ENCODE results near the gene FNBP1. TPM values are rescaled to one million over a fixed set of nuclear protein-coding genes. Genes with fewer than 3 reads are reported as not detected.

Gene FNBP1
- total and polyA plus RNA-seq, 2 of the 13 experiments (the other 11 are each of a cell fraction or from before 2014, with no cell fraction given), result 5.4 to 19.5 TPM

DNA sequence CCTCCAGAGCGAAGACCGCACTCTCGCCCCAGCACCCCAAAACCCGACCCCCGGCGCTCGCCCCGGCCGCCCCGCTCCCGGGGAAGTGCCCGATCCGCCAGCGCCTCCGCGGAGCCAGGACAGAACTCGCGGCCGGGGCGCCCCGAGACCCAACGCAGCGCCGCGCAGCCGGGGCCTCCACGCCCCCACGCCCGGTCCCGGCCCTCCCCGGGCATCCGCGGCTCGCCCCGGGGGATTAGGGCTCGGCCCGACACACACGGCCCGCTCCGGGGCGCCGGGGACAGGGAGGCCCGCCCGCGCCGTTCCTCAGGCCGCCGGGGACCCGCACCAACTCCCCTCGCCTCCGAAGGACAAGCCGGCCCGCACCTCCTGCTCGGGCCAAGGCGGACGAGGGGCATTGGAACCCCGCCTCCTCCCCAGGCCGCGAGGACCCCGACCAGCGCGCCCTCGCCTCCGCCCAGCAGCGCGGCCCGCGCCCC lies 544 bp downstream of the FNBP1 start:
- H3K79me2 ChIP-seq (ENCODE audit: insufficient read depth, low read length), result peaks cover 38% of the 10 kb centered on the region
- H3K4me1 ChIP-seq (ENCODE audit: insufficient read depth, low read length), result peaks cover 55% of the 10 kb centered on the region
- H2AFZ ChIP-seq (ENCODE audit: low read length), result no peak overlapping the region
- ATAC-seq (peak; percentile 42), DNase-seq (ENCODE audit: low spot score) (no peak), FAIRE-seq (no peak)
- WGBS (ENCODE audit: low lambda C conversion rate), result 0% methylated on average over 1 of the region's 68 CpGs
- H3K36me3 ChIP-seq (replicated peaks in 1 of 2; ENCODE audit: control insufficient read depth in 1 of 2, insufficient read depth in 2 of 2, low read length in 2 of 2), result no peaks in the 10 kb centered on the region
- 0 out of 2 replicates have a peak, but pooled peaks cover under 1% of the 10 kb centered on the region for H4K20me1 ChIP-seq (ENCODE audit: insufficient read depth, low read length)
- H3K9me3 ChIP-seq (ENCODE audit: low read length), result no peaks in the 10 kb centered on the region
- peak overlapping the region; percentile 83 for H3K9ac ChIP-seq (ENCODE audit: insufficient read depth, low read depth, low read length)
- intact Hi-C loops (cut with micrococcal nuclease; ENCODE audit: unreplicated experiment) (no loop called here), in situ Hi-C loops (cut with HindIII; ENCODE audit: extremely low pct_ligation_motif_present, low pct_unique_long_range_greater_than_20kb) (loop anchor here (5.0 kb wide), 1 partner anchor 155 kb away; no protein-coding TSS in a partner anchor)
- peak overlapping the region; percentile 71 for H3K4me2 ChIP-seq (ENCODE audit: low read depth, low read length)
- ChIA-PET POLR2A (interaction anchor here (0.8 to 4.0 kb wide), 6 partner anchors 9 to 157 kb away, joined by 3 to 39 read pairs (median 7); partner anchors contain the start of gene GPR107), CTCF (ENCODE audit: low intra/inter-chr PET ratio, low total read pairs) (interaction anchor here (2.2 kb wide), 1 partner anchor 157 kb away, joined by 9 read pairs; no protein-coding TSS in a partner anchor)
- H3K27me3 ChIP-seq (ENCODE audit: control insufficient read depth in 1 of 2, insufficient read depth in 2 of 2, low read length in 2 of 2), result no peaks in the 10 kb centered on the region
- H3K27ac ChIP-seq (ENCODE audit: extremely low read length, insufficient read depth, low read length), result peak overlapping the region; percentile 85
- BruUV-seq (replicated peaks), result no TSS peak
- peak overlapping the region; percentile 68 to 97 (median 78) for H3K4me3 ChIP-seq (replicated peaks in 1 of 3; ENCODE audit: insufficient read depth in 1 of 3, low read depth in 2 of 3, low read length in 3 of 3)
- TF ChIP-seq, protein P1, sequence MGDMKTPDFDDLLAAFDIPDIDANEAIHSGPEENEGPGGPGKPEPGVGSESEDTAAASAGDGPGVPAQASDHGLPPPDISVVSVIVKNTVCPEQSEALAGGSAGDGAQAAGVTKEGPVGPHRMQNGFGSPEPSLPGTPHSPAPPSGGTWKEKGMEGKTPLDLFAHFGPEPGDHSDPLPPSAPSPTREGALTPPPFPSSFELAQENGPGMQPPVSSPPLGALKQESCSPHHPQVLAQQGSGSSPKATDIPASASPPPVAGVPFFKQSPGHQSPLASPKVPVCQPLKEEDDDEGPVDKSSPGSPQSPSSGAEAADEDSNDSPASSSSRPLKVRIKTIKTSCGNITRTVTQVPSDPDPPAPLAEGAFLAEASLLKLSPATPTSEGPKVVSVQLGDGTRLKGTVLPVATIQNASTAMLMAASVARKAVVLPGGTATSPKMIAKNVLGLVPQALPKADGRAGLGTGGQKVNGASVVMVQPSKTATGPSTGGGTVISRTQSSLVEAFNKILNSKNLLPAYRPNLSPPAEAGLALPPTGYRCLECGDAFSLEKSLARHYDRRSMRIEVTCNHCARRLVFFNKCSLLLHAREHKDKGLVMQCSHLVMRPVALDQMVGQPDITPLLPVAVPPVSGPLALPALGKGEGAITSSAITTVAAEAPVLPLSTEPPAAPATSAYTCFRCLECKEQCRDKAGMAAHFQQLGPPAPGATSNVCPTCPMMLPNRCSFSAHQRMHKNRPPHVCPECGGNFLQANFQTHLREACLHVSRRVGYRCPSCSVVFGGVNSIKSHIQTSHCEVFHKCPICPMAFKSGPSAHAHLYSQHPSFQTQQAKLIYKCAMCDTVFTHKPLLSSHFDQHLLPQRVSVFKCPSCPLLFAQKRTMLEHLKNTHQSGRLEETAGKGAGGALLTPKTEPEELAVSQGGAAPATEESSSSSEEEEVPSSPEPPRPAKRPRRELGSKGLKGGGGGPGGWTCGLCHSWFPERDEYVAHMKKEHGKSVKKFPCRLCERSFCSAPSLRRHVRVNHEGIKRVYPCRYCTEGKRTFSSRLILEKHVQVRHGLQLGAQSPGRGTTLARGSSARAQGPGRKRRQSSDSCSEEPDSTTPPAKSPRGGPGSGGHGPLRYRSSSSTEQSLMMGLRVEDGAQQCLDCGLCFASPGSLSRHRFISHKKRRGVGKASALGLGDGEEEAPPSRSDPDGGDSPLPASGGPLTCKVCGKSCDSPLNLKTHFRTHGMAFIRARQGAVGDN (CRISPR knock-in tag; IDR thresholded peaks at IDR 0.05), result 0 out of 2 replicates have a peak, but pooled peaks have one; percentile 9
- TF ChIP-seq, protein P2, sequence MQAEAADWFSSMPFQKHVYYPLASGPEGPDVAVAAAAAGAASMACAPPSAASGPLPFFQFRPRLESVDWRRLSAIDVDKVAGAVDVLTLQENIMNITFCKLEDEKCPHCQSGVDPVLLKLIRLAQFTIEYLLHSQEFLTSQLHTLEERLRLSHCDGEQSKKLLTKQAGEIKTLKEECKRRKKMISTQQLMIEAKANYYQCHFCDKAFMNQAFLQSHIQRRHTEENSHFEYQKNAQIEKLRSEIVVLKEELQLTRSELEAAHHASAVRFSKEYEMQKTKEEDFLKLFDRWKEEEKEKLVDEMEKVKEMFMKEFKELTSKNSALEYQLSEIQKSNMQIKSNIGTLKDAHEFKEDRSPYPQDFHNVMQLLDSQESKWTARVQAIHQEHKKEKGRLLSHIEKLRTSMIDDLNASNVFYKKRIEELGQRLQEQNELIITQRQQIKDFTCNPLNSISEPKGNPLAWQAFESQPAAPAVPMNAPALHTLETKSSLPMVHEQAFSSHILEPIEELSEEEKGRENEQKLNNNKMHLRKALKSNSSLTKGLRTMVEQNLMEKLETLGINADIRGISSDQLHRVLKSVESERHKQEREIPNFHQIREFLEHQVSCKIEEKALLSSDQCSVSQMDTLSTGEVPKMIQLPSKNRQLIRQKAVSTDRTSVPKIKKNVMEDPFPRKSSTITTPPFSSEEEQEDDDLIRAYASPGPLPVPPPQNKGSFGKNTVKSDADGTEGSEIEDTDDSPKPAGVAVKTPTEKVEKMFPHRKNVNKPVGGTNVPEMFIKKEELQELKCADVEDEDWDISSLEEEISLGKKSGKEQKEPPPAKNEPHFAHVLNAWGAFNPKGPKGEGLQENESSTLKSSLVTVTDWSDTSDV (CRISPR knock-in tag; IDR thresholded peaks at IDR 0.05), result 0 out of 2 replicates have a peak, but pooled peaks have one; percentile 19
- TF ChIP-seq MTF2 (CRISPR knock-in tag; IDR thresholded peaks at IDR 0.05; ENCODE audit: borderline replicate concordance), result 0 out of 2 replicates have a peak, but pooled peaks have one; percentile 32
- TF ChIP-seq ETV6 (CRISPR knock-in tag; conservative IDR thresholded peaks at IDR 0.05), result no peak
- TF ChIP-seq KDM5A (IDR thresholded peaks at IDR 0.05; ENCODE audit: borderline replicate concordance, low read length), result no peak; the same call in 1 of the 2 replicates
- TF ChIP-seq ZNF883 (CRISPR knock-in tag; IDR thresholded peaks at IDR 0.05; ENCODE audit: not compliant biosample characterization), result no peak
- TF ChIP-seq, protein P3, sequence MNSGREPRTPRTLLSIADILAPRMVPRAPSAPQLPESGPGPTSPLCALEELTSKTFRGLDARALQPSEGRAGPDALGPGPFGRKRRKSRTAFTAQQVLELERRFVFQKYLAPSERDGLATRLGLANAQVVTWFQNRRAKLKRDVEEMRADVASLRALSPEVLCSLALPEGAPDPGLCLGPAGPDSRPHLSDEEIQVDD (CRISPR knock-in tag; IDR thresholded peaks at IDR 0.05; ENCODE audit: borderline replicate concordance), result no peak
- no peak for TF ChIP-seq AHDC1 (CRISPR knock-in tag; IDR thresholded peaks at IDR 0.05; ENCODE audit: borderline replicate concordance)
- no peak for TF ChIP-seq ZNF121 (CRISPR knock-in tag; IDR thresholded peaks at IDR 0.05)
